HG03432 (cell line): ENCODE measurements around the gene FOS.

ENCODE experiments used
- ATAC-seq: cut with Tn5 transposase; IDR thresholded peaks from one replicate; pipeline ENCODE4 v1.9.1; 2021; ENCODE audit warnings: mild to moderate bottlenecking, moderate library complexity; ENCODE audit not compliant: unreplicated experiment

The FOS gene

DNA sequence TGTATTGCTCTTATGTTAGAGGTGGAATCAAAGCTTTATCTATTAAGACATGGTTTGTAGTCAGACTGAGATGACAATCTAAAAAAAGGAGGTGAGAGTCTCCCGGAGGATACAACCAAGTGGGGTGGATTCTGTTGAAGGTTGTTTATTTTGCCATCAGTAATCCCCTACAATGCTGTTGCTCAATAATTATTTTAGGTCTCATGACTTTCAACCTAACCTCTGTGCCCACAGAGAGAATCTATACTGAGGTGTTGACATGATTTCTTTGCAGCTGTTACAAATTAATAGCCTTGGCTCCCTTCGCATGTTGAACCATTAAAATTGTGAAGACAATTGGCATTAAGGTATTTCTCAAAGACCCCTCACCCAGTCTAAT lies 28.7 kb upstream of the FOS start:
- ATAC-seq = peak; percentile 27

DNA sequence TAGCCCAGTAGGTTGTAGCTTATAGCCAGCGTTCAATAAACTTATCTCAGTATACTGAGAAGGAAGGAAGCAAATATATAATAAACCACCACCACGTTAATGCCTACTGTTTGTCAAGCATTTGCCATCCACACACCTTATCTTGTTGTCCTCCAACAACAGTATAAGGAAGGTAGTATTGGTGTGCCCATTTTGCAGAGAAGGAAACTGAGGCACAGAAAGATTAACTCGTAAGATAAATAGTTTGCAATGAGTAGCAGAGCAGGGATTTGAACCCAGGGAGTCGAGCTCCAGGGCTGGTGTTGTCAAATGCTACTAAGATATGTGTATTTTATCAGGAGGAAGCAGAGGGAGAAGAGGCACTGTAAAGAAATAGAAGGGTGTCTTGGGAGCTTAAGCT lies 27.8 kb upstream of the FOS start:
- ATAC-seq = no peak

DNA sequence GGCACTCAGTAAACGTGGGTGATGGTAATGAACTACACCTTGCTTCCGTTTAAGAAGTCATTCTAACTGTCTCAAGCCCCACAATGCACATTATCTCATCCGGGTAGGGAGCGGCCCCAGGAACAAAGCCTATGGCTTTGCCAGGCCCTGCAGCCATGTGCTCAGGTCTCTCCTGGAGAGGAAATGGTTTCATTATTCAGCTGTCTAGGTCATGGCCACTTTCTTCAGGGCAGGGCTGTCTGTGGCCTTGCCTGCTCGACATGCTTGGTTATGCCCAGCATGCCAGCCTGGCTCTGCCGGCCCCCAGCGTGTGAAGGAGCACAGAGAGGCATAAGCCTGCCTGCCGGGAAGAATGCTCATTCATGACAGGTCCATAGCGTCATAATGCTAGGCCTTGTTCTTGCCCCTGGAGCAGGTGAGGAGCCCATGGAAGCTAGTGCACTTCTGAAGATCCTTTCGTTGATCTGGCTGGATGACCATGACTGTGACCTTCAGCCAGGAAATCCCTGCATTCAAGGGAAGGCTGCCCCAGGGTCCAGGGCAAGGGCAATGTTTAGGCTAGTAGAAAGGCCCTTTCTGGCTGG lies 26.3 kb upstream of the FOS start:
- no peak for ATAC-seq

DNA sequence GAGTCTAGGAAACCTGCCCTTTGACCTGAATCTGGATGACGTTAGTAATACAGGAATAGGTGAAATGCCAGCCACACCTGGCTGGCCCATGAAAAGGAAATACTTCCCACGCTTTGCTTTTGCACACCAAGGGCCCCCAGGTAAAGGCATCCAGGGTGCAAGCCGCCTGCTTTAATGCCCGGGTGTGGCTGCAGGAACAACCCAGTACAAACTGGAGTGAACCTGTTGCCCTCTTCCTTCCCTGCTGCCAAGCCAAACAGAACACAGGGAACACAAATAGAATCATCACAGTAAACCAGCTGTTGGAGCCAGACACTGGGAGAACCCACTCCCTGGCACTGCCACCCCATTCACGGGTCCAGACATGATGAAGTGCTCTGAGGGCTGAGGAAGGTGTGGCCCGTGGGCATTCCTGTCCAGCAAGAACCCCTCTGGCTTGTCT lies 24.2 kb upstream of the FOS start:
- ATAC-seq = no peak

DNA sequence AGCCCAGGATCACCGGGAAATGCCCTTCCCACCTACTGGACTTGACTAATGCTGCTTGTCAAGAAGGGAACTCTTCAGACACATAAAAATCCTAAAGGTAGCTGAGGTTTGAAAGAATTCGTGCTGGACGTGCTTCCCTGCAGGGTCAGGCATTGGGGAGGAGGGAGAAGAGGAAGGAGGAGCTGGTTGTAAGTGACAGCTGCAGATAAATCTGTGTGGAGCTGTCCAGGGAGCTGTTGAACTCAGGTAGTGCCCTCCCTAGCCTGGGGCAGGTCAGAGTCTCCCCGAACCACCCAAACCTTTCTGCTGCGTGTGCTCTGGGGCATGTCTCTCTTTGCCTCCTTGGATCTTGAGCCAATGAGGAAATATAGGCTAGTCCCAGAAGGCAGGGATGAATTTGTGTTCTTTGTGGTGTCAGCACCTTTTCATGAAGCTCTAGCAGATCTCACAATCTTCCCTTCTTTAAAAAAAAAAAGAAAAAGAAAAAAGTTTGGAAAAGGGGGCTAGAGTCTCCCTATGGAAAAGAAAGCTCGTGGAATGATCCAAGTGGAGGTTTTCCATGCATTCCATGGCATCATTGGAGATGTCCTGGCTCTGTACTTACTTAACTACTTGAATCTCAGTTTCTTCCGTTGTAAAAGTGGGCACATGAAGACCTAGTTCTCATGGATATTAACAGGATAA lies 23.6 kb upstream of the FOS start:
- ATAC-seq = no peak

DNA sequence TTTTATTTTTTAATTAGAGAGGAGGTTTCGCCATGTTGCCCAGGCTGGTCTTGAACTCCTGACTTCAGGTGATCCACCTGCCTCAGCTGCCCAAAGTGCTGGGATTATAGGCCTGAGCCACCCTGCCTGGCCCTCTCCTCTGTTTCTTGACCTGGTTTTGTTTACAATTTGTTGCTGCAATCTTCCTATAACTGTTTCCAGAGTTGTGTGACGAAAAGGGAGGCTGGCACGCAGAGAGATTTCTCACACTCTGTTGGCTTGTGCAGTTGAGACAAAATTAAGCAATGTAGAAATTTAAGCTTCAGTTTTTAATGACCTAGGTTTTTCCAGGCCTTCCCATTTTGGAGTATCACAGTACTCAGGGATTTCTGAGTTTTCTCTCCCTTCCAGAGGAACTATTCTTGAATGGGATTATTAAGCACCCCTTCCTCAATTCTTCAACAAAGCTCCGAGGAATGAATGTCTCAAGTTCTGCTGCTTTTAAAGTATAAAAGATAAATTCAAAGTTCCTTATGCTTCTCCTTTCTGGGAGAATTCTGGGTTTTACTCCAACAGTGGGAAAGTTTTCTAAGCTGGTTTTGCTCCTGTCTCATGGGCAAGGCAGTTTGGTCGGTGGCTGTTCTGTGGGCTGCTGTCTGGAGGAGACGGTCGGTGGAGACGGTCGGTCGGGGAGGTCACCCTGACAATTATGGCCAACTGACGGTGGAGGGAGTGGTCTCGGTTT lies 20.4 kb upstream of the FOS start:
- no peak for ATAC-seq

DNA sequence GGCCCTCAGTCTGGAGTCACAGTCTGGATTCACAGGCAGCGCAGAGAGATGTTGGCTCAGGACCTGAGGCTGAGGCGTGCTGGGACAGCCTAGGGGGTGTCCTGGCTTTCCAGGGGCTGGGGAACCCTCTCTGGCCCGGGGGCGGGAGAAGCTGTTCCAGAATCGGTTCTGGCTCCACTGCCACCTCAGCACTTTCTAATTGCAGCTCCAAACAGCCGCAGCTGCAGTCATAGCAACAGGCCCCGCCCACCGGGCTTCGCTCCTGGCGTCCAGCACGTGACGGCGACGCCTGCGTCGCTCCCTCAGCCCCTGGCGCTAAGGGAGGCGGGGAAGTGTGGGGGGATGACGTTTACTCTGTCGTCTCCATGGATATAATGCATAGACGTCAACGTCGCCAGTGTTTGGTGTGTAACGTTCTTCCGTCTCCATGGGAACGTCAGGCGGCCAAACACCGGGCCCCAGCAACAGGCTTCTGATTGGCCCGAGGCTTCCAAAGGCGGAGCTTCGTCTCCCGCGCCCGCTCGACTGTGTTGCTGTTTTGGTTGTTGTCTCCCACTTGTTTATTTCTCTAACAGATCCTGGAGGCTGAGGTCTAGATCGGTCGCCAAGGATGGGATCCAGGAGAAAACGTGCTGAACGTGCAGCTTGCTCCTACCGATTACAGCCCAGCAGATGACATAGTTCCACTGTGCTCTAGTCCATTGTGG lies 19.7 kb upstream of the FOS start:
- ATAC-seq = peak; percentile 97

DNA sequence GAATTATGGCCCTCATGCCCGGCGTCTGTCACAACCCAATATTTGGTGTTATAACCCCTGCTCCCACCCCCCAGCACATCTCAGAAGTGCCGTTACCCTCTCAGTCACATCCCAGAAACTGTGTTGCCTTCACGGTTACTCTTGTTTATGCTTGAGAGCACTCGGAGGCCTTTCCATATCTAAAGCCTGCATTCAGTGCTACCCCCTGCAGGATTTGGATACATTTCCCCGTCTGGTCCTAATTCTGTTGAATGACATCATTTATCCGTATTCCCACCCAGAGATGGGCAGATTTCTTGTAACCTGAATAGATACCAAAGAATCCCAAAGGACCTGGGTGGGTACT lies 19.1 kb upstream of the FOS start:
- no peak for ATAC-seq

DNA sequence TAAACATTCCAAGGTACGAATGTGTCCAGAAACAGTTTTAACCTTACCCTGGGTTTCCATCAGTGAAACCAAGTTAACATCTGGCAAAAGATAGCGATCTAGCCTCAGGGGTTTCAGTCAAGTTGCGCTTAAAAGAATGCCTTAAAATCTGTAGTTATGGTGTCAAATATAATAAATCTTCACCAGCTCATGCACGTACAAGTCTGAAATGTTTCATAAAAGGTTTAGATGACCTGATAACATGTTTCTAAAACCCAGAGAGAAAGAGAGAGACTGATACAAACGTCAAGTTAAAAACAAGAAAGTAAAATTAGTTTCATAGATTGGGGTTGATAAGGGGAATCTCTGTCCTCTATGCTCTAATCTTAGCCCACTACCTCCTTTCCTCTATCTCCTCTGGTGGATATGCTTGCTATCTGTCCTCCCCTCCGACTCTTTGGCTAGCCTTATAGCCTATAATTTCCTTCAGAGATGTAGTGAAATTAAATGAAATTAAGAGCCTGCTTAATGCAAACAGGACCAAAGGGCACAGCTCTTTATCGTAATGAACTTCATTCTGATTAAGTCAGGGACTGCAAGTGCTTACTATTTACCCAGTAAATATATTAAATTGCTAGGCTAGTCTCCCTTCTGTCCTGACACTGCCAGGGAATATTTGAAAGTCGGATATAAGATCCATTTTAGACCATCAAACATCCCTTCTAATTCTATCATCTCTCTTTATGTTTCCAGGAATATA lies 18.4 kb upstream of the FOS start:
- ATAC-seq = no peak

DNA sequence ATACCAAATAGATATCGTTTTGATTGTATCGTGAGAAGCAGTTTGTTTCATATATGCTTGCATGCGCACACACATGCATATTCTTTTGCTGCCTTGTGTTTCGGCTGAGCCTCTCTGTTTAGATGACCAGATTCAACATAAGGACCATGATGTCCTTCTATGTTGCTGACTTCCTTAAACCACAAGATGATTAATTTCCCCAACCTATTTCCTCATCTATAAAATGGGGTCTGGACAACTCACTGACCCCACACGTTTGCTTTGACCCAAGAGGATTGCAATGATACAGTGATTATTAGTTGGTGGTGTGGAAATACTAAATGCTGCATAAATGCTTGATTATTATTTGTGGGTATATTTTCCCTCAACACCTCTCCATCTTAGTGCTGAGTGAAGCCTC lies 16.8 kb upstream of the FOS start:
- no peak for ATAC-seq

DNA sequence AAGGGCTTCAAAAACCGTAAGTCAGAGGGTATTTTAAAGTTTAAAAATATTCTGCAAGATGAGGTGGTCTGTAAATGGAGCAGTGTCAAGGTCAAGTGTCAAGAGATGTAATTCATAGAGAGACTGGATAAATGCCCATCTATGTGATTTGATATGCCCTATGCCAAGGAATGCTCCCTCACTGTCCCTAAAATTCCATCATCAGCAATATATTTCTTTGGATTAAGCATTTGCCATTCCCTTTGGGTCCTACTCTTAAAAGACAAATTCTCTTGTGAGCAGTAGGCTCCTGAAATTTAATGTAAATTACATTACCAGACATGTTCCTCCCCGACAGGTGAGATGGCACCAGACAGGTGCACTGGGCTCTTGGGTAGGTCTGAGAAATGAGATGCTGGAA lies 16.0 kb upstream of the FOS start:
- ATAC-seq = no peak

DNA sequence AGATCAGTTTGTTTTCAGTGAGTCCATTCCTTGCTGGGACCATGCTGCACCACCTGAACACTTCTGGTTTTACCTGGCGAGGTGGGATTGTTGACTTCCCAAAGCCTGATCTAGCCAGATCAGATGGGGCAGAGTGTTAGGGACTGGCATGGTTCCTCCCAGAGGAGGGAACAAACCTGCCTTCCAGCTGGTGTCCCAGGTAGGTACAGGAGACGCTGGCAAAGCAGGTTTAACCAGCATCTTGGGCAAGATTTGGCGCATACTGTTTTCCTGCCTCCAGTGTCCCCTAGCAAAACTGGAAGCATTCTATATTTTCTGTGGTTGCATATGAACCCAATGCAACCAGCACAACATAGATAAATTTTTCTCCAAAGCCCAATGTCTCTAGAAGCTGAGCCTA lies 14.6 kb upstream of the FOS start:
- no peak for ATAC-seq

DNA sequence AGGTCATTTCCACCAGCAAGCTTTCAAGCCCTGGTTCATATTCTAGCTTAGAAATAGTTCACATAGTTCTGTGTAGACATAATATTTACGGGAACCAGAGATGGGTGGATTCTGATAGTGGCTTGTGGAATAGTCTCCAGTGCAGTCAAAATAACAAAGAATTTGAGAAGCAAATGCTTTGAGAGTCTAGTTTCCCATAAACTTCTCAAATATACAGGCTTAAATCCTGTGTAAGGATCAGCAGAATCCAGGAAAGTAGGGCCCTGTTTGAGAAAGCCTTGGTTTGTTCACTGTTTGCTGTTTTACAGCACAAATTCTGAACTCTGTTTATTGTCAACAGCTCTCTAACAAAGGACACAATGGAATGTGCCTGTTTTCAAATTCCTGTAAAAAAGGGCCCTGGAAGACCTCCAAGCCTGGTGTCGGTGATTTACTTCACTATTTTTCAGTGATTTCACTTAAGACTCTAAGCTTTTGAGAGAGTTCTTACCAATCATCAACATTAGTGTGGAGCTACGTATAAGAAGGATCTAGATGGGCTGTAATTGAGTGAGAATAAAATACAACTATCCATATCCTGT lies 11.4 kb upstream of the FOS start:
- no peak for ATAC-seq

DNA sequence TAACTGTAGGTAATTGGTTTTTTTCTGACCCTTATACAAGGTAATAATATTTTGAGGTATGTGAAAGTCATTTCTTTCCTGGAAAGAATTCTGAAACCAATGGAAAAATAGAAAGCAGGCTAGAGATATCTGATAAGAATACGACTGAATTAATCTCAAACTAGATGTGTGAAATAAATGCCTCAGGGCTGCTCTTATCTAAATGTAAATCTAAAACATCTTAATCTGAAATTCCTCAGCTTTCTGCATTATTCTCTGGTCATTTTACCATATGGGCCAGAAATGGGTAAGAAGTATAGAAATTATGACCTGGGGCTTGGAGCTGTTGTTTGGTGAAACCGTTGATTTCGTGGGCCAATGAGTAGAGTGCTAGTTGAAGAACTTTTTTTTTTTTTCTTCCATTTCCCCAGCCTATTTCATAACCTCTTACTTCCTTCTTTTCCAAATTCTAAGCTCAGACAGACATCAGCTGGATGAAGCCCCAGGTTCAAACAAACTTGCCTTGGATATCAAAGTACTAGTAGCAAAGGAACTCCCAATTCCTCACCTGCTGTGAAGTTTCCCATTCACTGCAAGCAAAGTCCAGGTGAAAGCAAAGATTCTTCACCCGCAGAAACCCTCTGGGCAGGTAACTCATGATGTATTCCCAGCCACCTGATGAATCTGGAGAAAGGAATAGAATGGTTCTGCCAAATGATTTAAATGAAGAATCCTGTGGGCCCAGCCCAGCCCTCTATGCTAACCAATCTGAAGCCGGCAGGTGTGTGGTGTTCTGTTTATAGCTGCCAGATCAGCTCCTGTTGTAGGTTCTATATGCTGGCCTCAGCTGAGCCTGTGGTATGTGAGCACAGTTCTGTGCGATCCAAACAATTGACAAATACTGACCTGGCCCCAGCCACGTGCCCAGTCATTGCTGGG lies 9.7 kb upstream of the FOS start:
- no peak for ATAC-seq

DNA sequence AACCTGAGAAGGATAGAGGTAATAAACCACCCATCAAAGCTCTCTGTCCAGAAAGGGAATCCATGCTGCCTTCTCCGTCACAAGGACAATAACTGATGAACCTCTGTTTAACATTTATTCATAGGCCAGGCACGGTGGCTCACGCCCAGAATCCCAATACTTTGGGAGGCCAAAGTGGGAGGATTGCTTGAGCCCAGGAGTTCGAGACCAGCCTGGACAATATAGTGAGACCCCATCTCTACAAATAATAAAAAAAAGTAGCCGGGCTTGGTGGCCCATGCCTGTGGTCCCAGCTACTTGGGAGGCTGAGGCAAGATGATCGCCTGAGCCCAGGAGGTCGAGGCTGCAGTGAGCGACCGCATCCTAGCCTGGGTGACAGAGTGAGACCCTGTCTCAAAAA lies 7.1 kb upstream of the FOS start:
- no peak for ATAC-seq

DNA sequence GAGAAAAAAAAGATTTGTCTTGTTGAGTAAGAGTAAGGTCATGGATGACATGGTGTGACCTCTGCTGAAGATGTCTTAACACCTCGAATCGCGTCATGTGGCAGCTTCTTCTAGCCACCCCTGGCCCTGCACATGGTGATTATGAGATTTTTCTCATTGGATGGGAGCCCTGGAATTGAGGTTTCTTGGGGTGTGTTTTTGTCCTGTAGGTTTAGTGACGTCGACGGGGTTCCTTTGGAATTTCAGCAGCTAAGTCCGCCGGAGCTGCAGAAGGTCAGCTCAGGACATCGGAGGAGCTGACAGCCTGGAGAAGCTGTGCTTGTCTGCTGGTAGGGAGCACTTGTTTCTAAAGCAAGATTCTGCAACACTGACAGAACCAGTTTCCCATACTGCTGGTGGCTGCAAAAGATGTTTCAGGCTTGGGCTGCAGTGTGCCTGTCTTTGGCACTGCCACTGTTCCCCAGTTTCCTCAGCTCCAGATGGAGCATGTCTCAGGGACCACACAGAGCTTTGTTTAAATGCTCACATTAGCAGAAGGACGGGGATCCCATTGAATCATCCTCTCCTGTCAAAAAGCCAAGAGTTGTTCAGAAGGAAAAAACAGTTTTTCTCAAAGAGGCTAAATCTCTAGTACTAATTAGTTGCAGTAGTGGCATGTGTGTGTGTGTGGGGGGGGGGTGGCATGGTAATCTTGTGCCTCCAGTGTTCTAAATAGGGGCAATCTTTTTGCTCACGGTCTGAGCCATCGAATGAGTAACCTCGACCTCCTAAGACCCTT lies 5.2 kb upstream of the FOS start:
- ATAC-seq = no peak

DNA sequence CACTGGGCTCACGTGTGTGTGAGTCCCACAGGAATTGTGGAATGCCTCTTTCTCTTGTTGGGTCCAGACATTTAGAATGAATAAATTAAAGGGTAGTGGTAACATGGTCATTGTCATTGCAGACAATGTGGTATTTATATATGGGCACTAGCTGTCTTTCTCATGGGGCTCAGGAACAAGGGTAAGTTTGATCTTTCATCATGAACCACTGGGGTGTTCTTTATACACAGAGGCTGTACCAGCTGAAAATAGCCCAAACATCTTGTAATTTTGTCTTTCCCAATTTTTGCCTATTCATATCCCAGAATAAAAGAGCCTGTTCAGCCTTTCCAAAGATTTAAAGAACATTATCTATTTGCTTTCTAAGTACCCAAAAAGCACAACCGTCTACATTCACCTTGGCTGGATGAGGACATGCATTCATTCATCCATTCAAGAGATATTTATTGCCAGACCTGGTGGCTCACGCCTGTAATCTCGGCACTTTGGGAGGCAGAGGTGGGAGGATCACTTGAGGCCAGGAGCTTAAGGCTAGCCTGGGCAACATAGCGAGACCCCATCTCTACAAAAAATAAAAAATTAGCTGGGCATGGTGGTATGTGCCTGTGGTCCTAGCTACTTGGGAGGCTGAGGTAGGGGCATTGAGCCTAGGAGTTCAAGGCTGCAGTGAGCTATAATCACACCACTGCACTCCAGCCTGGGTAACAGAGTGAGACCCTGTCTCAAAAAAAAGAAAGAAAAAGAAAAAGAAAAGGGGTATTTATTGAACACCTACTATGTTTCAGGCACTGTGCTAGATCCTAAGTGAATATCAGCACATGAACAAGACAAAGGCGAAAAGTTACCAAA lies 4.4 kb upstream of the FOS start:
- no peak for ATAC-seq

DNA sequence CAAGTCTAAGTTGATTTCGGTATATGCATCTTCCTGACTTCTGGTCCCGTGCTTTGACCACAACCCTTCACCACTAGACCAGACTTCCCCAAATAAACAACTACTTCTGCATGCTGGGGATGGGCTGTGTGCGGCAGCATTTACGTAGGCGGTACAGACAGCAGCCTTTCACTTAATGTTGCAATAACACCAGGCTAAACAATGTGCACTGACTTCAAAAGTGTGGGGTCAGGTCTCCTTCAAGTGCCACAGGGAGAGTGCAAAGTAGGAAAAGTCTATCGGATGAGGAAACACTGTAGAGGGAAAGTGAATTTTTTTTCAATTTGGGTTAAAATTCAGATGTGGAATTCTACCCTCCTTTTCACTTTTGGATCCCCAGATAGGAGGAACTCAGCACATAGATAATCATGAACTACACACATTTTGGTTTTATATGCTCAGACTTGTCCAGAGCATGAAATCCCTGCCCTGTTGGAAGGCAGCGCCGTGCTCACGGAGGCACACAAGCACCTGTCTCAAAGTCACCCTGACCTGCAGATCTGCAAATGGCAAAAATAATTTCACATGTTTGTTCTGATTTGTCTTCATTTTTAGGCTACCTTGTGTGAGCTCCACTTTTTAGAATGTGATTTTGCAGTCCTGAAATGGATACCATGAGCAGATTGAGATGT lies 3.6 kb upstream of the FOS start:
- ATAC-seq = no peak
